Fibroblast of skin of scalp (primary cell): Measurements from ENCODE around the gene KCND2.
"Not testable (repeated sequence)": the region's sequence is repeated elsewhere in the genome, so short reads cannot be mapped to it uniquely, and the experiment has no call there.

ENCODE experiments used
- DNase-seq: peaks from one replicate; pipeline ENCODE4 v3.0.0-alpha.2; 2013

Gene KCND2

DNA sequence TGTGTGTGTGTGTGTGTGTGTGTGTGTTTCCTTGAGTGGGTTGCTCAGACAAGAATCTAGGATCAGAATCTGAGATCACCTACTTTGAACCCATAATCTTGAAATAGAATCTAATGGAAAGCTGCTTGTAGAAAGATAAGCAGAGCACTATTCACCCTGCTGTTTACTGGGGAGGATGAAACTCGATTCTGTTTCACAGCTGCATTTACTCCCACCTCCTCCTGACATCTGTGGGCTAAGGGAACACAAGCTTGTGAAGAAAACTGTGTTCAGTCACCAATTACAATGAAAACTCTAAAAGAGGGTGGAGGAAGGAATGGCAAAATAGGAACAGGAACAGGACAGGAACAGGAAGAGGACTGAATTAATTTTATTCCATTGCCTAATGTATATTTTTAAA lies 315.4 kb downstream of the KCND2 start:
- no peak for DNase-seq

GRCh38 chr7:120588862-120589261 lies 315.9 kb downstream of the KCND2 start:
- DNase-seq, result no peak

DNA sequence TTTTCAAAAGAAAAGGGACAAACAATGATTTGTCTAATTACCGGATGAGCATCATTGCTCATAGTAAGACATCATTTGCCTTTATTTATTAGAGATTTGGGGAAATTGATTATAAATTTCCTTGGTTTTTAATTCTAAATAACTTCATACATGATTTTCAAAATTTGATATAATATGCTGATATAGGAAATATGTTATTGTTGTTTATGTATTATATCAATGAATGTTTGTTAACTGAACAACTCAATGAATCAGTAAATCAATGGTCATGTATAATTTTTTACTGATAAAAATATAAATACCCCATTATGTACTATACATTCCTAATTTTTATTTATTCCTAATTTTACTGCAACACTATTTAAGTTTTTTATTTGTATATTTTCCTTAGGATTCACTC lies 327.6 kb downstream of the KCND2 start:
- no peak for DNase-seq

- DNase-seq, result no peak
Observed at GRCh38 chr7:120603366-120603765, 330.4 kb downstream of the KCND2 start.

GRCh38 chr7:120609136-120609753 lies 336.3 kb downstream of the KCND2 start:
- no peak for DNase-seq

GRCh38 chr7:120611975-120612374 lies 339.0 kb downstream of the KCND2 start:
- no peak for DNase-seq

DNA sequence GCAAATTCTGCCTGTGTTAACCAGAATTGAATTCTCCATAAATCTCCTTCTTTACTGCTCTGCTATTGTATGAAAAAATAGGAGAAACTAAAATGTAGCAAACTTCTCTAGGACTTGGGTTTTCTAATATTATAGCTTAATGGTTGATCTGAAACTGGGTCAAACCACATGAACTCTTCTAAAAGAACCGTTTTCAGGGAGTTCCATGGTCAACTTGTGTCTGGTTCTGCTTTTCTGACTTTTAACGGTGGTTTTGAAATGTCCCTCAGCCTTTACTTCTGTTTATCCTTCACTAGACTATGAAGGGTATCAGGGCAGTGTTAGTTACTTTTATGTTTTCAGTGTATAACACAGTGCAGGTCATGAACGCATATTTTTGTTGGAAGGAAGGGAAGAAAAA lies 342.7 kb downstream of the KCND2 start:
- no peak for DNase-seq

GRCh38 chr7:120617275-120617674 lies 344.3 kb downstream of the KCND2 start:
- peak; percentile 12 for DNase-seq

DNA sequence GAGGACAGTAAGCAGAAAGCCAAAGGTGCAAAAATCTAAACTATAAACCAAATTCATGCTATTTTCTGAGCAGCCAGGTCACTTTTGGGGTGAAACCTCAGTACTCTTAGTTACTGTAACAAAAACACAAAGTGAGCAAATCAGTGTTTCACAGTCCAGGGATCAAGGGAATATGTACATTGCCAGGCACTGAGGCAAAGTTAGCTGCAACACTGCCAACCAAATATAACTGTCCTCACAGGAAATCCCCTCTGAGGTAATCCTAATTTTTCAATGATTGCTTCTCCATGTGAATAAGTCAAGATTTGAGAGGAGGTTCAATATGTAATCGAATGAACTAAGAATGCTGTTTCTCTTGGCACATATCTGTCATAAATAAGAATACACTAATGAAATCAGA lies 355.3 kb downstream of the KCND2 start:
- DNase-seq, result no peak

- no peak for DNase-seq
Observed at GRCh38 chr7:120639884-120640283, 366.9 kb downstream of the KCND2 start.

- DNase-seq, result no peak
Observed at GRCh38 chr7:120645966-120646365, 373.0 kb downstream of the KCND2 start.

- DNase-seq, result no peak
Observed at GRCh38 chr7:120654241-120654640, 381.3 kb downstream of the KCND2 start.

- DNase-seq, result no peak
Observed at GRCh38 chr7:120658516-120658915, 385.5 kb downstream of the KCND2 start.

DNA sequence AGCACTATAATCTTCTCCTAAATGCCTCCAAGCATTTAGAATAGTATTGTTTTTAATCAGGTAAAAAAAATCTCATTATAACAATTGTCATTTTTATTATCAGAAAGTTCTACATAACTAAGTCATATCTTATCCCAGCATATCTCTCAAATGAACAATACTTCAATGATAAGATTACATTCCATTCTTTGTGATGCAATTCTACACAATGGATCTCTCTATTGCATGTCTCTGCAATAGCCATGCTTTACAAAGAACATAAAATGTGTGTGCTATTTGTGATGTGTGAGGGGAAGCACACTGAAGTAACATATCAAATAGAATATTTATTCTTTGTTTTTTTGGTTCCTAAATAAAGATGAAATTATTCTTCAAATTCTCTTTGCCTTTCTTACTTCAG lies 389.3 kb downstream of the KCND2 start:
- no peak for DNase-seq

GRCh38 chr7:120665068-120665467 lies 392.1 kb downstream of the KCND2 start:
- no peak for DNase-seq

- no peak for DNase-seq
Observed at GRCh38 chr7:120675076-120675475, 402.1 kb downstream of the KCND2 start.

DNA sequence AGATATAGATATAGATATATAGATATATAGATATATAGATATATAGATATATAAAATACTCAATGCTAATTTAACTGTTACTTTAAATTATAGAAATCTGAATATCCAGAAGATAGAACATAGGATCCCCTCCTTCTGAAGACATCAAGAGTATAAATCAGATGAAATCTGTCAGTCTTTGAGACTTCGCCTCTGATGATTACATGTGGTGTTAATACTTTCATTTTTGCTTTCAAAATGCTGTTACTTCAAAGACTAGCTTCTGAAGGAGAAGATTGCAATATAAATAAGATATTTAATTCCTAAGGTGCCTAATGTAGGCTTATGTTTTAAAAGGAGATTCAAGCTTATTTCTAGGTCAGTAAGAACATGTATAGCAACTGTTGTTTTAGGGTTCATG lies 404.6 kb downstream of the KCND2 start:
- no peak for DNase-seq

GRCh38 chr7:120680985-120681384 lies 408.0 kb downstream of the KCND2 start:
- no peak for DNase-seq

- DNase-seq, result no peak
Observed at GRCh38 chr7:120684463-120684862, 411.5 kb downstream of the KCND2 start.

DNA sequence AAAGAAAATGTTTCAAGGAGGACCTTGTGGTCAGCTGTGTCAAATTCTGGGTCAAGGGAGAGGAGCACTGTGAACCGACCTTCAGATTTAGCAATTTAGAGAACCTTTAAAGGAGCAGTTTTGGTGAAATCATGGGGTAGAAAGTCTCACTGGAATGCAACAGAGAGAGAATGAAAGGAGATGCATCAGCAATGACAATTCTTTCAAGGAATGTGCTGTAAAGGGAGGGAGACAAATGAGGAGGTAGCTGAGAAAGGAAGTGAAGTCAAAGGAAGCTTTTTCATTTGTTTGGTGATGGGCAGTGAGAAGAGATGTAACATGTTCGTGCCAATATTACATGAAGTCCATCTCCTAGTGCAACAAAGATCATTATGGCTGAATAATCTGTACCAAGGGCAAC lies 418.9 kb downstream of the KCND2 start:
- peak; percentile 8 for DNase-seq

GRCh38 chr7:120695848-120696247 lies 422.9 kb downstream of the KCND2 start:
- DNase-seq, result no peak

DNA sequence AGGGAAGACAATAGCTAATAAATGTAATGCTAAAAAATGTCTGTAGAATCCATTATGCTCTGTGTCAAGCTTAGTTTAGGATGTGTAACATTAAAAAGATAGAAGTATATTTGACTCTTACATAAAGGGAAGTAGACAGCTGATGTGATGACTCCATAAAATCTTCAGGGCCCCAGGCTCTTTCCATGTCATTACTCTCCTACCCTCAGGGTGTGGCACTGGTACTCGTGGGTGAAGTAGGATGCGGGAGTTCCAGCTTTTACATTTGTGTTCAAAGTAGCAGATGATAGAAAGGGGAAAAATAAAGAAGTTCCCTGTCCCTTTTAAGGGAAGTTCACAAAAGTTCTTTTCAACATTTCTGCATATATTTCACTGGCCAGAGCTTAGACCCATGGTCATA lies 427.8 kb downstream of the KCND2 start:
- no peak for DNase-seq

DNA sequence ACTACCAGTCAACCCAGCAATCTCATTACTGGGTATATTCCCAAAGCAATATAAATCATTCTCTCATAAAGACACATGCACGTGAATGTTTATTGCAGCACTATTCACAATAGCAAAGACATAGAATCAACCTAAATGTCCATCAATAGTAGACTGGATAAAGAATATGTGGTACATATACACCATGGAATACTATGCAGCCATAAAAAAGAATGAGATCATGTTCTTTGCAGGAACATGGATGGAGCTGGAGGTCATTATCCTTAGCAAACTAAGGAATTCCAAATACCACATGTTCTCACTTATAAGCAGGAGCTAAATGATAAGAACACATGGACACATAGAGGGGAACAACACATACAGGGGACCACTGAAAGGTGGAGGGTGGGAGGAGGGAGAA lies 429.4 kb downstream of the KCND2 start:
- not testable (repeated sequence) for DNase-seq

- DNase-seq, result no peak
Observed at GRCh38 chr7:120703585-120704240, 430.7 kb downstream of the KCND2 start.
